GM18520 (cell line): ENCODE data around the gene MRPL38.
"Not testable (repeated sequence)": the region's sequence is repeated elsewhere in the genome, so short reads cannot be mapped to it uniquely, and the experiment has no call there.

ENCODE experiments used
- ATAC-seq: cut with Tn5 transposase; IDR thresholded peaks from one replicate; pipeline ENCODE4 v1.9.1; 2021; ENCODE audit not compliant: unreplicated experiment

MRPL38 gene

DNA sequence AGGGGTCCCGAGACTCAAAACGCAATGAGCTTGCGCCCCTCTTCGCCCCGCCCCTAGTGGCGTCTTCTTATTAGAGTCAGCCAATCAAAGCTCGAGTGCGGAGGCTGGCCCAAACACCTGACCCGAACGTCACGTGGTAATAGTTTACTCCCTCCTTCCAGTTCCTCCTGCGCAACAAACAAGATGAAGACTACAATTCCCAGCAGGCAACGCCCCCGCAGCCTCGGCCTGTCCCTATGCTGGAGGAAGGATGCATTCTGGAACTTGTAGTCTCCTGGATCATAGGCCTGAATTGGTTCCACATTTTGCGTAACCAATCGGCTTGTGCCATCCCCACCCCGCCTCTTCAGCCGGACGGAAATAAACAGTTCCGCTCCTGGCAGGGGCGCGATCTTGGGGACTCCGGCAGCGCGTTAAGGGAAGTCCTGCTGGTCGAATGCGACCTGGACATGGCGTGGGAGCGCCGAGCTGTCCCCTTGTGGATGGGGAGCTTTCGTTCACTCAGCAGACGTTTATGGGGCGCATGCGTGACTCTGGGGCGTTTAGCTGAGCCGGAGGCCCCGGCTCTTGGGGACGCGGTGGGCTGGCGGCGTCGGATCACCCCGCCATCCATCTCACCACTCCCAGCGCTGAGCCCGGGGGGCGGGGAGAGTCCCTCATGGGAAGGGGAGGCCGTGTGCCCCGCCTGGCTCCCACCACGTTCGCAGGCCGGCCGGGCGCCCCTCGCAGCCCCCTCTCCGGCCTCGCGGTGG lies 49.2 kb downstream of the MRPL38 start, which contains the start of gene WBP2:
Gene WBP2, minus strand, starts transcription at position 26 of the 752 bp plus-strand sequence. CDS start 38 bp downstream, outside the sequence.
- ATAC-seq: peak; percentile 92

DNA sequence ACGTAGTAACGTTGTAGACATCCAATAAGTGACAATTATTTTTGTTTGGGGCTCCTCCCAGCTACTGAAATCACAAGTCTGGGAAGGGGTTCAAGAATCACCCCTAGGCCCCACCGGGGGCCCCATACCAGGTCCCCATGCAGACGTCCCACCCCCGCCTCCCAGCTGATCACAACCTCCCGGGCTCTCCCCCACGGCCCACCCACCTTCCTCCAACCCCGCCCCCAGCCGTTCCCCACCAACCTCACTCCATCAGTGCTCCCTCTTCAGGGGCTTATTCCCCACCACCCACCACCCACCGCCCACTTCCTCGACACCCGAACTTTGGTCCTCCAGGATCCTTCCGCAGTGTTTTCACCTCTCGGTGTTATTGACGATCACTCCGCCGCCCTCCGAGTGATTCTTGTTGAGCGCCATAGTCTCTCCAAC lies 49.8 kb downstream of the MRPL38 start:
- ATAC-seq: no peak

DNA sequence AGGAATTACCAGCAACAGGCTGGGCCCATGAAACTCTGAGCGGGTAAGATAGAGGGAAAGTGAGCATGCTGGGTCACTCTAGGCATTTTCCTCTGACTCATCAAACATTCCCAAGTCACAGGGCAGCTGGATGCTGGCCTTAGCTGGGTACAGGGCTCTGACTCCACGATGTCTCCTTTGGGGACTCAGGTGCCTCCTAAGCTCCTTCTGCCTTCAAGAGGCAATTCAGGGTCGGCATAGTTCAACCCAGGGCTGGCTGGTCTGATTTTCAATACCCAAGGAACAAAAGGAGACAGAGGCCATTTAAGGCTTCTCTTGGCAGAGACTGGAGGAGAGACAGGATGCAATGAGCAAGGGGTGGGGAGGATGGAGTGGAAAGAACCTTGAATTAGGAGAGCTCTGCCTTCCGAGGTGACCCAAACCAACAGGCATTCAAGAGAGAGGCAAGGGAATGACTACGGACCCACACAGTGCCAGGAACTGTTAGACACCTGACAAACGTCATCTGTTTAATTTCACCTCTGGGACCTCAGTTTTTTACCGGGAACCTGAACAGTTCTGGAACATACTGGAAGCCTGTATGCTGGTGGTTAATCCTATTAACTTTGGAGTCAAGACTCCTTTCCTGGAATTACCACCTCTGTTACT lies 50.5 kb downstream of the MRPL38 start:
- ATAC-seq: no peak

DNA sequence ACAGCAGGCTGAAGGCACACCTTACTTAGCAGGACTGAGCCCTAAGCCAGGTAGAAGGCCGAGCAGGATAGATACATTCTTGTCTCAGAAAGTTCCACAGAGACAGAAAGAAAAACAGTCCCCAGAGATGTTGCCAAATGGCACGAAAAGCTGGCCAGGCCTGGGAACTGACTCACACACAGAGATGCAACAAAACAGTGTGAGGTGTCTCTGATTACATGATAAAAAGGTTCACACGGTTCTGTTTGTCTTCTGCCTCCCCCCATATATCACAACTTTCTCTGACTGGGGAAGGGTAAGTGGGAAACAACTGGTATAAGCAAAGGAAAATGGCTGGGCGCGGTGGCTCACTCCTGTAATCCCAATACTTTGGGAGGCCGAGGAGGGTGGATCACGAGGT lies 51.3 kb downstream of the MRPL38 start:
- no peak for ATAC-seq

DNA sequence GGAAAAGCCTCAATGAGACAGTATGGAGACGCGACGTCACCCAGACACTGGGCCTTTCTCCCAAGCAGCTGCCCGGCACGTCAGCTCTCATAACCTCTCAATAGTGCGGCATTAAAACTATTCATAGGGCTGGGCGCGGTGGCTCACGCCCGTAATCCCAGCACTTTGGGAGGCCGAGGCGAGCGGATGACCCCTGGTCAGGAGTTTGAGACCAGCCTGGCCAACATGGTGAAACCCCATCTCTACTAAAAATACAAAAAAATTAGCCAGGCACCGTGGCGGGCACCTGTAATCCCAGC lies 53.0 kb downstream of the MRPL38 start:
- not testable (repeated sequence) for ATAC-seq

DNA sequence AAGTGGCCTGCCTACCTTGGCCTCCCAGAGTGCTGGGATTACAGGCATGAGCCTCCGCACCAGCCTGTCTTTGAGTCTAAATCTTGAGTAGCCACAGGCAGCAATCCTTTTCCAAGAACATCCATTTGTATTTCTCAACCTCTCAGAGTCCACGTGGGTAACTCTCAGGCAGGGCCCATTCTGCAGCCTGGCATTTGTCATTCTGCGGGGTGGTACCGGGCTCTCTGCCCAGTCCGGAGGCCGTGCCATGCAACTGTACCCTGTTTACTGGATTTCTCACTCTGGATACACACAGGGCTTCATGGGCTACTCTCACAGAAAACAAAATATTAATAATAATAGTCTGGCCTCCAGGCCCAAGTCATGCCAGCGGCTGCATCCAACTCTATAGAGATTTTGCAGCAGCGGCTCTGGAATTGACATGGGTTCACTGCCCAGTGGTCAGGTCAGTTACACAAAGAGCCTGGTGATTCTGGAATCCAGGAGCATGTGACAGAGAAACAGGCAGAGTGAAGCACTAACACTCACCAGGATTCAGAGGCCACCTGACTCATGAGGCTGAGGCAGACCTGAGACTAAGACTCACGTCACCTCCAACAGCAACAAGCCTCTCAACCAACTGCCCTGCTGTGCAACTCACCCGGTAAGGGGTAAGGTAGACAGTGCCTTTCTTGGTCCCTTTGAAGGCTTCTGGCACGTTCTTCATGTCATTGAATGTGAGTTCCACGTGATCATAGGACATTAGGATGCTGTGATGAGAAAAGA lies 53.6 kb downstream of the MRPL38 start:
- no peak for ATAC-seq

DNA sequence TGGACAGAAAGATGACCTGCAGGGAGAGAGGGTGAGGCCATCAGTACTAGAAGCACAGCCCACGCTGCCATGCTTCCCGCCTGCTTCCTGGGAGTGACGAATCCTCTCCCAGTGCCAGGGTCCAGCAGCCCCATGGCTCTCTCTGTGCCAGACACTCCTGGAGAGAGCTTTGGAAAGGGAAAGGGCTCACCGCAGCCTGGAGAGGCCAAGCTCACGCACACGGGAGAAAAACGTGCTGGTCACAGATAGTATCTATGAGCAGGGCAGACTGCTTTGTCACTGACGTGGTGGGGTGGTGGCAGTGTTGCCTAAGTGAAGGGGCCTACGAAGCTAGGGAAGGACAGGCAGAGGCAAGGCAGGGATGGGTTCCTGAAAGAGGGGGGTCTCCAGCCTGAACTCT lies 55.0 kb downstream of the MRPL38 start:
- no peak for ATAC-seq

DNA sequence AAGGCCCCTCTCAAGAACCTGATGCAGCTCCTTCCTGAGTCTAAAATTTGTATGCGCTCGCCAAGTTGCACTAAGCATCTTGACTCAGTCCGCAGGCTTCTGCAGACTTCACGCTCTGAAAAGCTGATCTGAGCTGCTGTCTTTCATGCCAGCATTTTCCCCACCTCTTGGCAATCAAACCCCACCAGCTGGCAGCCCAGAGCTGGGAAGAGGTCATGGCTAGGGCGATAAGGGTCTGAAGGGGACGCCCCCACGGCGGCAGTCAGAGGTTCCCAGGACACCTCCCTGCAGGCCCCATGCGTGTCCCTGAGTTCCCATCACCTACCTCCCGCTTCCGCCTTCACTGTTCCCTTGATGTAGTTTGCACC lies 55.4 kb downstream of the MRPL38 start:
- ATAC-seq: no peak
